Keratinocyte (primary cell): Measurements from ENCODE around the gene MAML2. TPM values are rescaled to one million over a fixed set of nuclear protein-coding genes. Genes with fewer than 3 reads are reported as not detected.

Experiments used
- DNase-seq: peaks from one replicate; pipeline ENCODE4 v3.0.0-alpha.2; 2011; ENCODE audit warnings: low read depth, missing footprints, low spot score
- FAIRE-seq: peaks from 2 replicates; lab custom pipeline; 2011; peaks lifted over from hg19 to GRCh38; lab: Jason Lieb, UNC
- H2AFZ ChIP-seq: 2 replicates; pipeline ENCODE4 v1.6.0; 2012; ENCODE audit warnings: low read length, control low read depth, inconsistent platforms; ENCODE audit not compliant: control insufficient read depth
- H3K27ac ChIP-seq: 2 replicates; pipeline ENCODE4 v1.5.1; 2011; ENCODE audit warnings: low read length; ENCODE audit not compliant: control insufficient read depth, insufficient read depth
- H3K27me3 ChIP-seq: 3 replicates; pipeline ENCODE4 v1.6.0; 2011; ENCODE audit warnings: low read length; ENCODE audit not compliant: control insufficient read depth, insufficient read depth; ENCODE audit errors: extremely low read depth
- H3K36me3 ChIP-seq, 2 experiments: 2 replicates in 1 of 2; 3 replicates in 1 of 2; pipeline ENCODE4 v1.5.1; 2011; ENCODE audit warnings: low read length in 2 of 2, mild to moderate bottlenecking in 1 of 2; ENCODE audit not compliant: control insufficient read depth in 2 of 2, insufficient read depth in 2 of 2; ENCODE audit errors: extremely low read depth in 1 of 2
- H3K4me1 ChIP-seq: 3 replicates; pipeline ENCODE4 v1.5.1; 2011; ENCODE audit warnings: low read length; ENCODE audit not compliant: control insufficient read depth, insufficient read depth; ENCODE audit errors: extremely low read depth
- H3K4me2 ChIP-seq: 3 replicates; pipeline ENCODE4 v1.6.0; 2011; ENCODE audit warnings: low read depth, low read length; ENCODE audit not compliant: control insufficient read depth, insufficient read depth; ENCODE audit errors: extremely low read depth
- H3K4me3 ChIP-seq, 3 experiments: fragments of 200-600 bp in 1 of 3; sonication (generic) in 1 of 3; 2 replicates in 2 of 3; 3 replicates in 1 of 3; pipeline ENCODE4 v1.5.1; 2011 to 2016; ENCODE audit warnings: low read length in 3 of 3, mild to moderate bottlenecking in 3 of 3, control low read depth in 2 of 3, inconsistent platforms in 1 of 3, low read depth in 1 of 3, mixed read lengths in 1 of 3, mixed run types in 1 of 3, moderate library complexity in 1 of 3; ENCODE audit not compliant: control insufficient read depth in 2 of 3, insufficient read depth in 2 of 3; ENCODE audit errors: extremely low read depth in 1 of 3
- H3K79me2 ChIP-seq: 2 replicates; pipeline ENCODE4 v1.6.0; 2012; ENCODE audit warnings: low read length; ENCODE audit not compliant: control insufficient read depth, insufficient read depth
- H3K9ac ChIP-seq: 3 replicates; pipeline ENCODE4 v1.6.0; 2011; ENCODE audit warnings: low read length; ENCODE audit not compliant: control insufficient read depth, insufficient read depth; ENCODE audit errors: extremely low read depth
- H3K9me1 ChIP-seq: 3 replicates; pipeline ENCODE4 v1.6.0; 2011; ENCODE audit warnings: low read length; ENCODE audit not compliant: control insufficient read depth, insufficient read depth; ENCODE audit errors: extremely low read depth
- H3K9me3 ChIP-seq: 2 replicates; pipeline ENCODE4 v1.5.1; 2012; ENCODE audit warnings: low read depth, low read length; ENCODE audit not compliant: control insufficient read depth
- H4K20me1 ChIP-seq: 3 replicates; pipeline ENCODE4 v1.6.0; 2011; ENCODE audit warnings: low read length; ENCODE audit not compliant: control insufficient read depth, insufficient read depth; ENCODE audit errors: extremely low read depth
- EZH2 ChIP-seq: IDR thresholded peaks from one replicate; pipeline ENCODE4 v1.6.1; 2012; ENCODE audit warnings: inconsistent platforms, mild to moderate bottlenecking, low read length, moderate library complexity
- dilution Hi-C: fragments of 300-500 bp; cut with MboI; formaldehyde crosslinking; loops from one replicate; pipeline ENCODE4 v1.7.0; 2020; ENCODE audit warnings: low sequenced_read_pairs; ENCODE audit not compliant: extremely low pct_ligation_motif_present
- polyA plus RNA-seq, 5 experiments: library from polyadenylated mRNA; depleted of rRNA in 3 of 5; stranded (reverse) in 3 of 5; stranded (forward) in 1 of 5; unstranded in 1 of 5; fragments of >200 nt; gene quantifications; 1 replicate in 1 of 5; 2 replicates in 3 of 5; 3 replicates in 1 of 5; pipeline versions ENCODE4 v1.2.1 to v1.2.3, GENCODE V29; 2011 to 2012; ENCODE audit warnings: missing spikeins in 2 of 5, low read depth in 1 of 5, low replicate concordance in 1 of 5
- TF ChIP-seq, protein P1 (sequence below), 3 experiments: IDR thresholded peaks in 1 of 3; conservative IDR thresholded peaks in 1 of 3; optimal IDR thresholded peaks in 1 of 3; 2 replicates in 2 of 3; 3 replicates in 1 of 3; pipeline versions ENCODE3 to v1.5.1; 2011; ENCODE audit warnings: low read length in 3 of 3, mild to moderate bottlenecking in 3 of 3, moderate library complexity in 2 of 3, control low read depth in 1 of 3, inconsistent platforms in 1 of 3; ENCODE audit not compliant: insufficient read depth in 2 of 3; ENCODE audit errors: extremely low read depth in 1 of 3

The MAML2 gene
- polyA plus RNA-seq, 1 donor (not counting 4 experiments of a cell fraction or from before 2014, with no cell fraction given): 4.2 TPM

DNA sequence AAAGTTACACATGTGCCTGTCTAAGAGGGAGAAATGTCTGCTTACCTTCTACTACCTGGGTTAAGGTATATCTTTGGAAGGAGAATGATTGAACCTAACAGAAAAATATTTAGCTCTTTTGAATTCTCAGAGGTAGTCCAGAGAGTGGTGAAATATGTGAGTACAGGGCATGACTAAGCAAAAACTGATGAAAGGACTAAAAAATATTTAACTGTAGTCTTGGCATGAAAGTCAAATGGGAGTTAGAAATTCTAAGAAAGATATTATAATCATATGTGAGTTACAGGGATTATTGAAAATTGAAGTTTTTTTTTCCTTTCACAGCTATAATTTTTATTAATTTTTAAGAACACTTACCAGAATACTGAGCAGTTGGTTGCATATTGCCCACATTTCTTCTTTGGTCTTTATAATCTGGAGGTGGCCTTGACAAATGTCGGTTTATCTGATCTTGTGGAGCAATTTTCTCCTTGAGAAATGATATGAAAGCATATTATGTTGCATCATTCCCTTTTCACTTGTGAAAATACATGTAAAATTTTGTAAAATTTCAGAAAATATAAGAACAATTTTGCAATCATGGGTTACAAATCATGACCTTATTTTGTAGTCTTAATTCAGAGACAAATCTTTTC lies 357.7 kb downstream of the MAML2 start:
- TF ChIP-seq, protein P1, sequence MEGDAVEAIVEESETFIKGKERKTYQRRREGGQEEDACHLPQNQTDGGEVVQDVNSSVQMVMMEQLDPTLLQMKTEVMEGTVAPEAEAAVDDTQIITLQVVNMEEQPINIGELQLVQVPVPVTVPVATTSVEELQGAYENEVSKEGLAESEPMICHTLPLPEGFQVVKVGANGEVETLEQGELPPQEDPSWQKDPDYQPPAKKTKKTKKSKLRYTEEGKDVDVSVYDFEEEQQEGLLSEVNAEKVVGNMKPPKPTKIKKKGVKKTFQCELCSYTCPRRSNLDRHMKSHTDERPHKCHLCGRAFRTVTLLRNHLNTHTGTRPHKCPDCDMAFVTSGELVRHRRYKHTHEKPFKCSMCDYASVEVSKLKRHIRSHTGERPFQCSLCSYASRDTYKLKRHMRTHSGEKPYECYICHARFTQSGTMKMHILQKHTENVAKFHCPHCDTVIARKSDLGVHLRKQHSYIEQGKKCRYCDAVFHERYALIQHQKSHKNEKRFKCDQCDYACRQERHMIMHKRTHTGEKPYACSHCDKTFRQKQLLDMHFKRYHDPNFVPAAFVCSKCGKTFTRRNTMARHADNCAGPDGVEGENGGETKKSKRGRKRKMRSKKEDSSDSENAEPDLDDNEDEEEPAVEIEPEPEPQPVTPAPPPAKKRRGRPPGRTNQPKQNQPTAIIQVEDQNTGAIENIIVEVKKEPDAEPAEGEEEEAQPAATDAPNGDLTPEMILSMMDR (optimal IDR thresholded peaks at IDR 0.05 in 1 of 3, IDR thresholded peaks at IDR 0.05 in 1 of 3, conservative IDR thresholded peaks at IDR 0.05 in 1 of 3; ENCODE audit: extremely low read depth in 1 of 3, insufficient read depth in 2 of 3, low read length in 3 of 3): no peak
- TF ChIP-seq EZH2: no peak
- H3K9me1 ChIP-seq: no peaks in the 10 kb centered on the region
- H3K4me2 ChIP-seq: no peak overlapping the region
- no peak overlapping the region for H3K27ac ChIP-seq
- dilution Hi-C loops: no loop called here
- no peaks in the 10 kb centered on the region for H3K4me1 ChIP-seq
- no peak overlapping the region for H2AFZ ChIP-seq
- no peaks in the 10 kb centered on the region for H3K36me3 ChIP-seq
- H3K27me3 ChIP-seq: no peaks in the 10 kb centered on the region
- H4K20me1 ChIP-seq: no peaks in the 10 kb centered on the region
- no peaks in the 10 kb centered on the region for H3K9me3 ChIP-seq
- no peak overlapping the region for H3K9ac ChIP-seq
- no peak overlapping the region for H3K4me3 ChIP-seq
- FAIRE-seq (no peak), DNase-seq (no peak)
- H3K79me2 ChIP-seq: no peaks in the 10 kb centered on the region

DNA sequence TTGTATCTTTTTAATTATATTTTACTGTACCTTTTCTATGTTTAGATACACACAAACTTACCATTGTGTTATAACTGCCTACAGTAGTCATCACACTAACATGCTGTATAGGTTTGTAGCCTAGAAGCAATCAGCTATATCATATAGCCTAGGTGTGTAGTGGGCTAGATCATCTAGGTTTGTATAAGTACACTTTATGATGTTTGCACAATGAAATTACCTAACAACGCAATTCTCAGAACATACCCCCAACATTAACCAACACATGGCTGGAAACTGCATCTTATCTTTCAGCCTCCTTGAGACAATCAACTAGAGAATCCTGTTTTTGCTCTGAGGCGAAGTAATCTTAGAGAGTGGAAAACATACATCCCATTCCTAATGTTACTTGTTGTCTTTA lies 358.9 kb downstream of the MAML2 start:
- dilution Hi-C loops: no loop called here
- H3K9ac ChIP-seq: no peak overlapping the region
- H3K27me3 ChIP-seq: no peaks in the 10 kb centered on the region
- H3K4me1 ChIP-seq: no peaks in the 10 kb centered on the region
- DNase-seq: no peak
- H2AFZ ChIP-seq: no peak overlapping the region
- H3K36me3 ChIP-seq: no peaks in the 10 kb centered on the region
- H3K4me2 ChIP-seq: no peak overlapping the region
- FAIRE-seq: no peak
- TF ChIP-seq, protein P1 (optimal IDR thresholded peaks at IDR 0.05 in 1 of 3, IDR thresholded peaks at IDR 0.05 in 1 of 3, conservative IDR thresholded peaks at IDR 0.05 in 1 of 3; ENCODE audit: extremely low read depth in 1 of 3, insufficient read depth in 2 of 3, low read length in 3 of 3): no peak
- no peak for TF ChIP-seq EZH2
- no peak overlapping the region for H3K27ac ChIP-seq
- no peaks in the 10 kb centered on the region for H3K9me3 ChIP-seq
- no peaks in the 10 kb centered on the region for H3K79me2 ChIP-seq
- H3K4me3 ChIP-seq: no peak overlapping the region
- no peaks in the 10 kb centered on the region for H3K9me1 ChIP-seq
- H4K20me1 ChIP-seq: no peaks in the 10 kb centered on the region
